HG03280 (cell line): ENCODE measurements around the gene FMO4.
"Not testable (repeated sequence)": the region's sequence is repeated elsewhere in the genome, so short reads cannot be mapped to it uniquely, and the experiment has no call there.

Experiments used
- ATAC-seq: cut with Tn5 transposase; IDR thresholded peaks from one replicate; pipeline ENCODE4 v1.9.1; 2021; ENCODE audit warnings: mild to moderate bottlenecking, moderate library complexity; ENCODE audit not compliant: unreplicated experiment

The FMO4 gene

DNA sequence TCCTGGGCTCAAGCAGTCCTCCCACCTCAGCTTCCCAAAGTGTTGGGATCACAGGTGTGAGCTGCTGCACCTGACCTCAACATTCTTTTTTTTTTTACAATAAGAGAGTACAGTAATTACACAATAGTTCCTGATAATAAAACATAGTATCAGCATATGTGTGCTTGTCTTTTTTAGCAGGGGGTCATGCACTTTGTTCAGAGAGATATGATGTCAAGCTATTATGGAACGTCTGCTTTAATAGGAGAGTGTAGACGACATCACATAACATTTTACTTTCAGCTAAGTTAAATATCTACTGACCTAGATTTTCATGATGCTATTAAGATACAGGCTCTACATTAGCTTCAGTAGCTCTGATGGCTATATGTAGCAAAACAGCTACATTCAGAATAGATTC is 70.5 kb downstream of the FMO4 start:
- ATAC-seq = no peak

DNA sequence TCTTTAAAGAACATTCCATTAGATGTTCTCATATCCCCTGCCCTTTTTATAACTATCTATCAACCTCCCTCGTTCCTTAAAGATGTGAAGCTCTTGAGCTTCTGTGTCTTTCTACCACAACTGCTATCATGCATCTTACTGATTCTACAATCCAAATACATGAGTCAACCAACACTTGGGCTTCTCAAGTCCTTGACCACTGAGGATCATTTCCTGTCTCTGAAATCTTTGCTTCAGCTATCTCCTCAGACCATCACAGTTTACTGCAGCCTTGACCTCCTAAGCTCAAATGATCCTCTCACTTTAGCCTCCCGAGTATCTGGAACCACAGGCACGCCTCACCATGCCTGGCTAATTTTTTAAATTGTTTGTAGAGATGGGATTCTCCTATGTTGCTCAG is 75.2 kb downstream of the FMO4 start:
- ATAC-seq = no peak

DNA sequence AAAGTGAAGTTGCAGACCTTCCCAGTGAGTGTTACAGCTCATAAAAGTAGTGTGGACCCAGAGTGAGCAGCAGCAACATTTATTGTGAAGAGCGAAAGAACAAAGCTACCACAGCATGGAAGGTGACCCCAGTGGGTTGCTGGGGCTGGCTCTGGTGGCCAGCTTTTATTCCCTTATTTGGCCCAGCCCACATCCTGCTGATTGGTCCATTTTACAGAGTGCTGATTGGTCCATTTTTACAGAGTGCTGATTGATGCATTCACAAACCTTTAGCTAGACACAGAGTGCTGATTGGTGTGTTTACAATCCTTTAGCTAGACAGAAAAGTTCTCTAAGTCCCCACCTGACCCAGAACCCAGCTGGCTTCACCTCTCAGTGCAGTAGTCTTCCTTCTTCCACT is 76.8 kb downstream of the FMO4 start:
- ATAC-seq = not testable (repeated sequence)
